HEK293T (cell line): ENCODE measurements around the gene HTT.

Experiments
- CTCF ChIA-PET: fragments of 350-600 bp; formaldehyde crosslinking; extraction: SDS; loops from one replicate; lab custom pipeline; 2021; ENCODE audit warnings: antibody characterized with exemption, inconsistent platforms; lab: Yijun Ruan, JAX
- POLR2A ChIA-PET: fragments of 350-600 bp; formaldehyde crosslinking; extraction: SDS; loops from one replicate; lab custom pipeline; 2020; ENCODE audit warnings: antibody characterized with exemption, inconsistent platforms; lab: Yijun Ruan, JAX
- DNase-seq: peaks from one replicate; pipeline ENCODE4 v3.0.0; 2012; ENCODE audit warnings: mixed read lengths; ENCODE audit errors: extremely low spot score
- ARNT ChIP-seq: fragments of 450-650 bp; IDR thresholded peaks from 2 replicates; pipeline ENCODE4 v1.6.1; 2017; ENCODE audit warnings: mild to moderate bottlenecking
- BHLHE40 ChIP-seq: fragments of 450-650 bp; IDR thresholded peaks from 2 replicates; pipeline ENCODE4 v1.6.1; 2016; ENCODE audit warnings: mild to moderate bottlenecking, moderate library complexity, borderline replicate concordance
- CTBP1 ChIP-seq: fragments of 450-650 bp; IDR thresholded peaks from 2 replicates; pipeline ENCODE4 v1.6.1; 2016; ENCODE audit warnings: borderline replicate concordance
- ELF4 ChIP-seq: fragments of 450-650 bp; IDR thresholded peaks from 2 replicates; pipeline ENCODE4 v1.6.1; 2017; ENCODE audit warnings: antibody characterized with exemption
- FOXA1 ChIP-seq: fragments of 450-650 bp; IDR thresholded peaks from 2 replicates; pipeline ENCODE4 v1.6.1; 2016; ENCODE audit warnings: mild to moderate bottlenecking
- FOXK2 ChIP-seq: fragments of 450-650 bp; IDR thresholded peaks from 2 replicates; pipeline ENCODE4 v1.6.1; 2016; ENCODE audit warnings: mild to moderate bottlenecking
- FOXM1 ChIP-seq: fragments of 450-650 bp; IDR thresholded peaks from 2 replicates; pipeline ENCODE4 v1.6.1; 2017; ENCODE audit warnings: mild to moderate bottlenecking, borderline replicate concordance
- HDGF ChIP-seq: fragments of 450-650 bp; IDR thresholded peaks from 2 replicates; pipeline ENCODE4 v1.6.1; 2017; ENCODE audit warnings: antibody characterized with exemption, borderline replicate concordance
- L3MBTL2 ChIP-seq: fragments of 450-650 bp; conservative IDR thresholded peaks from 2 replicates; pipeline ENCODE4 v1.6.1; 2016; ENCODE audit warnings: mild to moderate bottlenecking
- LEF1 ChIP-seq: fragments of 450-650 bp; IDR thresholded peaks from 2 replicates; pipeline ENCODE4 v1.6.1; 2017; ENCODE audit warnings: mild to moderate bottlenecking, borderline replicate concordance
- NFRKB ChIP-seq: fragments of 450-650 bp; IDR thresholded peaks from 2 replicates; pipeline ENCODE4 v1.6.1; 2016; ENCODE audit warnings: mild to moderate bottlenecking, moderate library complexity
- SP1 ChIP-seq: fragments of 450-650 bp; IDR thresholded peaks from 2 replicates; pipeline ENCODE4 v1.6.1; 2017
- SUZ12 ChIP-seq: fragments of 450-650 bp; IDR thresholded peaks from 2 replicates; pipeline ENCODE4 v1.6.1; 2016; ENCODE audit warnings: mild to moderate bottlenecking
- TARDBP ChIP-seq: fragments of 450-650 bp; IDR thresholded peaks from 2 replicates; pipeline ENCODE4 v1.6.1; 2016
- ZNF384 ChIP-seq: fragments of 450-650 bp; IDR thresholded peaks from 2 replicates; pipeline ENCODE4 v1.6.1; 2016
- TF ChIP-seq, protein P1 (sequence below): fragments of 450-650 bp; IDR thresholded peaks from 2 replicates; pipeline ENCODE4 v1.6.1; 2016

The HTT gene

GRCh38 chr4:3243136-3243780, 168.8 kb downstream of the HTT start:
- TF ChIP-seq SUZ12, result no peak
- no peak for TF ChIP-seq FOXA1
- TF ChIP-seq CTBP1, result no peak
- TF ChIP-seq FOXK2, result no peak
- no peak for TF ChIP-seq SP1
- TF ChIP-seq, protein P1, sequence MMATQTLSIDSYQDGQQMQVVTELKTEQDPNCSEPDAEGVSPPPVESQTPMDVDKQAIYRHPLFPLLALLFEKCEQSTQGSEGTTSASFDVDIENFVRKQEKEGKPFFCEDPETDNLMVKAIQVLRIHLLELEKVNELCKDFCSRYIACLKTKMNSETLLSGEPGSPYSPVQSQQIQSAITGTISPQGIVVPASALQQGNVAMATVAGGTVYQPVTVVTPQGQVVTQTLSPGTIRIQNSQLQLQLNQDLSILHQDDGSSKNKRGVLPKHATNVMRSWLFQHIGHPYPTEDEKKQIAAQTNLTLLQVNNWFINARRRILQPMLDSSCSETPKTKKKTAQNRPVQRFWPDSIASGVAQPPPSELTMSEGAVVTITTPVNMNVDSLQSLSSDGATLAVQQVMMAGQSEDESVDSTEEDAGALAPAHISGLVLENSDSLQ, result no peak
- TF ChIP-seq TARDBP, result no peak
- DNase-seq, result no peak
- ChIA-PET POLR2A (no interaction called here), CTCF (interaction anchor here (0.5 kb wide), 1 partner anchor 86 kb away, joined by 4 read pairs; no protein-coding TSS in a partner anchor)

DNA sequence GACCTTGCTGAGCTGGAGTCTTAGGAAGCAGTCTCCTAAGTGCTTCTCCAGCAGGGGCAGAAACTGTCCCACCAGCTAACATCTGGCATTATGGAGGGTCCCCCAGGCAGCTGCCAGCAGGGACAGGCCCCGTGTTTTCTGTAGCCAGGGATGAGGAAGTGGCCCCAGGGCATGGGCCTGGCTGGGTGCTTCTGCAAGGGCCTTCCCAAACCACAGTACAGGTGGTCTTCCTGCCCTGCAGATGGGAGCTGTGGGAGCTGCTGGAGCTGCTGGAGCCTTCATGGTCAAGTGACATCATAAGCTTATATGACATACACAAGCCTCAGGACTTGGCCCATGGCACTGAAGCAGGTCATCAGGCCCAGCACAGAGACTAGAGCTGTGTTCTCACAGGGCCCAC, 169.5 kb downstream of the HTT start:
- no peak for DNase-seq
- POLR2A ChIA-PET, result interaction anchor here (0.8 kb wide), 1 partner anchor 9 kb away, joined by 3 read pairs; no protein-coding TSS in a partner anchor
- TF ChIP-seq ARNT (no peak), NFRKB (no peak), FOXA1 (no peak), HDGF (no peak), TARDBP (no peak), FOXK2 (no peak), CTBP1 (no peak), FOXM1 (no peak), ELF4 (no peak), ZNF384 (no peak), BHLHE40 (no peak), SP1 (no peak), L3MBTL2 (no peak), LEF1 (no peak), SUZ12 (no peak)
- TF ChIP-seq, protein P1, result no peak
- CTCF ChIA-PET, result interaction anchor here (0.6 to 1.2 kb wide), 2 partner anchors 13 to 22 kb away, joined by 3 to 4 read pairs; no protein-coding TSS in a partner anchor

DNA sequence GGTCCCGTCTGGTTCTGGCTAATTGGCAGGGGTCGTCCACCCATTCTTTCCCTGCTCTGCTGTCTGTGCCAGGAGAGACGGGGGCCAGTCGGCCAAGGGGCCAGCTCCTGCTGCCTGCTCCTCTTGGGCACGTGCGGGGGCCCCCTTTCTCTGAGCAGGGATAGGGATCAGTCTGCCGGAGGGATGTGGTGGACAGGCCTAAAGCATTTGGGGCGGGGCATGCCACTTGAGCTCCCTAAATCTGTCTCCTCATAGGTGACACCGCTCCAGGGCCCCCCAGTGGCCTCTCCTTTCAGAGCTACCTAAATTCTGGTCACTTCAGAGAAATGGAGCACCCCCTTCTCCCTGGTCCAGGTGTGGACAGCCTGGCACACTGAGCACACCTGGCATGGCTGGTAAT, 170.3 kb downstream of the HTT start:
- no peak for TF ChIP-seq TARDBP
- no peak for TF ChIP-seq BHLHE40
- no peak for TF ChIP-seq FOXA1
- no peak for TF ChIP-seq ARNT
- no peak for TF ChIP-seq FOXK2
- no peak for TF ChIP-seq SP1
- no peak for TF ChIP-seq CTBP1
- no peak for TF ChIP-seq FOXM1
- DNase-seq, result no peak
- POLR2A ChIA-PET, result interaction anchor here (0.8 kb wide), 1 partner anchor 8 kb away, joined by 3 read pairs; no protein-coding TSS in a partner anchor
- CTCF ChIA-PET, result interaction anchor here (1.2 kb wide), 1 partner anchor 12 kb away, joined by 4 read pairs; no protein-coding TSS in a partner anchor

DNA sequence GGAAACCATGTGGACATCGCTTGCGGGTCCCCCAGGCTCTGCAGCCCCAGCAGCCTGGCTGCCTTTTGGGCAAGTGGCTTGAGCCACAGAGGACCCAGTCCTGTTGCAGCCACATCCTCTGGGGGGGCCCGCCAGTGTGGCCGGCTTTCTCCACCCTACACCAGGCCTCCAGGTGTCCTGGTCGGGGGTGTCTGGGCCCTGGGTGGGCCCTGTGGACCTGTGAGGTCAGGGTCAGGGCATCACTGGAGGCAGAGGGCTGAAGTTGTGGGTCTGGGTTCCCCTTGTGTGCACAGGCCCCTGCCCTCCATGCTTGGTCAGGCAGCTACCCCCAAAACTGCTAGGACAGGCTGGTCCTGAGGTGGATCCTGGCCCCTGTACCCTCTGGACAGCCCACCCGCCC, 171.2 kb downstream of the HTT start:
- TF ChIP-seq ELF4 (no peak), SUZ12 (no peak), BHLHE40 (no peak), LEF1 (no peak), ZNF384 (no peak), TARDBP (no peak), L3MBTL2 (no peak), ARNT (no peak), FOXA1 (no peak), FOXM1 (no peak), FOXK2 (no peak), HDGF (no peak), SP1 (no peak), NFRKB (no peak), CTBP1 (no peak)
- TF ChIP-seq, protein P1, result no peak
- DNase-seq, result no peak
- CTCF ChIA-PET, result interaction anchor here (1.7 kb wide), 1 partner anchor 103 kb away, joined by 3 read pairs; no protein-coding TSS in a partner anchor
- POLR2A ChIA-PET, result no interaction called here

GRCh38 chr4:3246458-3247398, 172.2 kb downstream of the HTT start:
- POLR2A ChIA-PET, result interaction anchor here (0.8 kb wide), 1 partner anchor 11 kb away, joined by 3 read pairs; no protein-coding TSS in a partner anchor
- CTCF ChIA-PET, result interaction anchor here (1.7 kb wide), 1 partner anchor 102 kb away, joined by 3 read pairs; no protein-coding TSS in a partner anchor
- DNase-seq, result no peak
- no peak for TF ChIP-seq TARDBP
